PFSK-1 (cell line): ENCODE results near the gene DGKB.

Experiments used
- FOXP2 ChIP-seq: optimal IDR thresholded peaks from 2 replicates; pipeline ENCODE3; 2011; ENCODE audit warnings: borderline replicate concordance, control low read depth, inconsistent platforms; ENCODE audit not compliant: insufficient read depth; ENCODE audit errors: extremely low read length, extremely low read depth
- POLR2AphosphoS5 ChIP-seq: IDR thresholded peaks from 2 replicates; pipeline ENCODE4 v1.6.1; 2012; ENCODE audit warnings: low read depth, mild to moderate bottlenecking, control low read depth, low read length, moderate library complexity
- SIN3A ChIP-seq: IDR thresholded peaks from 2 replicates; pipeline ENCODE4 v1.6.1; 2012; ENCODE audit warnings: mild to moderate bottlenecking, low read length, moderate library complexity, borderline replicate concordance; ENCODE audit not compliant: insufficient read depth
- TAF1 ChIP-seq: IDR thresholded peaks from 2 replicates; pipeline ENCODE4 v1.6.1; 2012; ENCODE audit warnings: low read length, control low read depth, borderline replicate concordance; ENCODE audit not compliant: insufficient read depth
- TF ChIP-seq, protein P1 (sequence below), 2 experiments: IDR thresholded peaks; 2 replicates each; pipeline versions ENCODE4 v1.6.1 to v1.8.0; 2011 to 2012; ENCODE audit warnings: low read depth in 2 of 2, low read length in 2 of 2, control low read depth in 1 of 2, inconsistent platforms in 1 of 2, mild to moderate bottlenecking in 1 of 2, moderate library complexity in 1 of 2; ENCODE audit not compliant: insufficient read depth in 1 of 2

The DGKB gene

DNA sequence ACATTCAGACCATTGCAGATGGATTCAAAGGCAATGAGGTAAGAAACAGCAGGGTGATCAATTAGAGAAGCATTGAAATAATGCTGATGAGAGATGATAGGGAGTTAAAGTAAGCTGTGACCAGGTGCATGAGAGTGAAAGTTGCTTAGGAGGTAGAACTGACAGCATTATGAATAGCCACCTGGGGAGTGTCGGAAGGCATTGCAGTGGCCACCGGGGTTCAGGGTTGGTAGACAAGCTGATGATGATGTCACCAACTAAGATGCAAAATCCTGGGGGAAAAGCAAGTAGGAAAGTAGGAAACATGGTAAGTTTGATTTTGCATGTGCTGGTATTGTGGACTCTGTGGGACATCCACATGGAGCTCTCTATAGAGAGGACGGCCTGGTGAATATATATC lies 701.2 kb downstream of the DGKB start:
- no peak for TF ChIP-seq FOXP2
- TF ChIP-seq SIN3A, result no peak
- TF ChIP-seq, protein P1, sequence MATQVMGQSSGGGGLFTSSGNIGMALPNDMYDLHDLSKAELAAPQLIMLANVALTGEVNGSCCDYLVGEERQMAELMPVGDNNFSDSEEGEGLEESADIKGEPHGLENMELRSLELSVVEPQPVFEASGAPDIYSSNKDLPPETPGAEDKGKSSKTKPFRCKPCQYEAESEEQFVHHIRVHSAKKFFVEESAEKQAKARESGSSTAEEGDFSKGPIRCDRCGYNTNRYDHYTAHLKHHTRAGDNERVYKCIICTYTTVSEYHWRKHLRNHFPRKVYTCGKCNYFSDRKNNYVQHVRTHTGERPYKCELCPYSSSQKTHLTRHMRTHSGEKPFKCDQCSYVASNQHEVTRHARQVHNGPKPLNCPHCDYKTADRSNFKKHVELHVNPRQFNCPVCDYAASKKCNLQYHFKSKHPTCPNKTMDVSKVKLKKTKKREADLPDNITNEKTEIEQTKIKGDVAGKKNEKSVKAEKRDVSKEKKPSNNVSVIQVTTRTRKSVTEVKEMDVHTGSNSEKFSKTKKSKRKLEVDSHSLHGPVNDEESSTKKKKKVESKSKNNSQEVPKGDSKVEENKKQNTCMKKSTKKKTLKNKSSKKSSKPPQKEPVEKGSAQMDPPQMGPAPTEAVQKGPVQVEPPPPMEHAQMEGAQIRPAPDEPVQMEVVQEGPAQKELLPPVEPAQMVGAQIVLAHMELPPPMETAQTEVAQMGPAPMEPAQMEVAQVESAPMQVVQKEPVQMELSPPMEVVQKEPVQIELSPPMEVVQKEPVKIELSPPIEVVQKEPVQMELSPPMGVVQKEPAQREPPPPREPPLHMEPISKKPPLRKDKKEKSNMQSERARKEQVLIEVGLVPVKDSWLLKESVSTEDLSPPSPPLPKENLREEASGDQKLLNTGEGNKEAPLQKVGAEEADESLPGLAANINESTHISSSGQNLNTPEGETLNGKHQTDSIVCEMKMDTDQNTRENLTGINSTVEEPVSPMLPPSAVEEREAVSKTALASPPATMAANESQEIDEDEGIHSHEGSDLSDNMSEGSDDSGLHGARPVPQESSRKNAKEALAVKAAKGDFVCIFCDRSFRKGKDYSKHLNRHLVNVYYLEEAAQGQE (IDR thresholded peaks at IDR 0.05; ENCODE audit: insufficient read depth in 1 of 2, low read depth in 2 of 2, low read length in 2 of 2), result no peak
- TF ChIP-seq POLR2AphosphoS5, result no peak
- no peak for TF ChIP-seq TAF1

DNA sequence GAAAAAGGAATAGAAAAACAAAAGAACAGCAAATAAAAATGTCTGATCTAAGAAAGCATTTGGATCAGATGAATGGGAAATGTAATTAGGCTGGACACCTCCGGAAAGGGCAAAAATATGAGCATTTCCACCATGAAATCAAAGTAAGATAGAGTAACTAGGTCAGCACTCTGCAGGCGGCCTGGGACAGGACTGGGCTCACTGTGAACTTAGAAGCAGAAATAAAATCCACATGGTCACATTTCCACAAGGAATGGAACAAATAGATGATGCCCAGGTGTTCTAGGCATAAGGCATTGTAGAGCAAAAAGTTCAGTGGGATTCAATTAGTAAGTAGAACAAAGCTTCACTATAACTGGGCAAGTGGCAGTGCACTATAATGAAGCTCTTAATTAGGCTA lies 703.2 kb downstream of the DGKB start:
- no peak for TF ChIP-seq POLR2AphosphoS5
- TF ChIP-seq TAF1, result no peak
- TF ChIP-seq FOXP2, result no peak
- TF ChIP-seq SIN3A, result no peak
- TF ChIP-seq, protein P1 (IDR thresholded peaks at IDR 0.05; ENCODE audit: insufficient read depth in 1 of 2, low read depth in 2 of 2, low read length in 2 of 2), result no peak

DNA sequence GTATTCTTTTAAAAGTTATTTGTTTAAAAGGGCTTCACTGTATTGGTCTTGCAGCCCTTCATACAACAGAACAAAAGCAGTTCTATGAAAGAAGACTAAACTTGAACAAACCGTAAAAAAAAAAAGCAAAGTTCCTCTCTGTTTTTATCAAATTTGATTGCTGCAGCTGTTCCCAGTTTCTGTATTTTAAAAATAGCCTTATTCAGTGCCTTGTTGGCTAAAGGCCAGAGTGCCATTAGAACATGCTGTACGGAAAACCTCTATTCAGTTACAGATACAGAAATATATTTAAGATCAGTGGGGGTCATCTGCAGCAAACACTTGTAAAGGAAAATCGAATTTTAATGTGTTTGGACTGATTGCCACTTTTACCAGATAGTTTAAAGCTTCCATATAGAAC lies 705.3 kb downstream of the DGKB start:
- no peak for TF ChIP-seq POLR2AphosphoS5
- no peak for TF ChIP-seq TAF1
- TF ChIP-seq, protein P1 (IDR thresholded peaks at IDR 0.05; ENCODE audit: insufficient read depth in 1 of 2, low read depth in 2 of 2, low read length in 2 of 2), result no peak
- TF ChIP-seq SIN3A, result no peak
- TF ChIP-seq FOXP2, result no peak

DNA sequence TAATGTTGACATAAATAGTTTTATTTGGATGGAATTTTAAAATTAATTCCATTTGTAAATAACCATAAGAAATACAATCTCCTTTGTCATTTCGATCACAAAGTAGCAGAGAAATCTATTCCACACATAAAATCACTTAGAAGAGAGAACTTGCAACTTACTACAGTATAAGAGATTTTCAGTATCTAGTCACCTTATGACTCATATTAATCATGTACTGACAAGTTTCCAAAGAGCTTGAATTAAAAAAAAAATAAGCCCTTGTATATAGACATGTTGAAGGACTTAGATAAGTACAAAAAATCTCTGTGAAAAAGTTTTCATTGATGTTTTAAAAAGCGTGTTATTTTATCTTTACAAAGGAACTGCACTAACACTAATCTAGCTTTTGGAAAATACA lies 706.0 kb downstream of the DGKB start:
- no peak for TF ChIP-seq TAF1
- no peak for TF ChIP-seq POLR2AphosphoS5
- TF ChIP-seq, protein P1 (IDR thresholded peaks at IDR 0.05; ENCODE audit: insufficient read depth in 1 of 2, low read depth in 2 of 2, low read length in 2 of 2), result no peak
- TF ChIP-seq FOXP2, result no peak
- TF ChIP-seq SIN3A, result no peak

DNA sequence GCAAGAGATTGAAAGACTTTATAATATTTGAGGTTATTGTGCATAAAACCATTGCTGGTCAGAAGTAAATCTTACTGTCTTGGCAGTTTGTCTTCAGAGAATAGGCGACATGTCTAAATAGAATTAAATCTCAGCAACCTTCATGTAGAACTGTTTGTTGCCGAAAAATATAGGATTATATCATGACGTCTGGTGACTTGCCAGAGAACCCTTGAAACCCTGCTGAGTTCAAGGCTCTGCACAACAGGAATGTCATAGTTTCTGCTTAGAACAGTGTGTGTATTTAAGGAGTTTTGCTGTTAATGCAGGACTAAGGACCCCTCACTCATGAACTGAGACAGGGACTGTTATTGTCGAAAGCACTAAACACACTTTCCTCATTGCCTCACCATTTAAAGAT lies 706.7 kb downstream of the DGKB start:
- TF ChIP-seq, protein P1 (IDR thresholded peaks at IDR 0.05; ENCODE audit: insufficient read depth in 1 of 2, low read depth in 2 of 2, low read length in 2 of 2), result no peak
- no peak for TF ChIP-seq POLR2AphosphoS5
- TF ChIP-seq TAF1, result no peak
- no peak for TF ChIP-seq SIN3A
- TF ChIP-seq FOXP2, result no peak
